Smooth muscle cell of the coronary artery (primary cell): ENCODE results near the gene ENDOG. TPM values are rescaled to one million over a fixed set of nuclear protein-coding genes. Genes with fewer than 3 reads are reported as not detected.

ENCODE experiments used
- total RNA-seq: library from RNA; depleted of rRNA; stranded (reverse); fragments of >200 nt; gene quantifications from 2 replicates; pipeline ENCODE4 v1.2.3, GENCODE V29; 2014; ENCODE audit warnings: low replicate concordance

ENDOG gene
- total RNA-seq = 16.0 and 25.9 TPM in 2 replicates

GRCh38 chr9:128818099-128818838 is at the start of gene ENDOG:
TSS of gene ENDOG (plus strand) at chr9:128818500. CDS start at chr9:128818685, 185 bp downstream.

GRCh38 chr9:128771745-128772519 is 46.4 kb upstream of the ENDOG start, which contains the start of gene ZER1:
TSS of gene ZER1 (minus strand) at chr9:128771927. CDS start at chr9:128755565, 16,362 bp downstream.

GRCh38 chr9:128786681-128787601 is 31.4 kb upstream of the ENDOG start, which contains the start of gene TBC1D13:
TSS of gene TBC1D13 (plus strand) at chr9:128787253. CDS start at chr9:128787354, 101 bp downstream.

GRCh38 chr9:128829477-128830251 is 11.4 kb downstream of the ENDOG start, which contains the start of gene SPOUT1:
TSS of gene SPOUT1 (minus strand) at chr9:128829794. CDS start at chr9:128829780, 14 bp downstream.

Other genes starting within 250 kb of the ENDOG start
- gene DYNC2I2, start 161.7 kb upstream of the ENDOG start, total RNA-seq = 30.4 and 43.5 TPM in 2 replicates
- 504 and 813 TPM in 2 replicates for gene SET, start 129.3 kb upstream of the ENDOG start, total RNA-seq
- 0.35 and 1.4 TPM in 2 replicates for gene PKN3, start 116.0 kb upstream of the ENDOG start, total RNA-seq
- 19.3 and 28.6 TPM in 2 replicates for gene ZDHHC12, start 94.4 kb upstream of the ENDOG start, total RNA-seq
- 12.3 and 17.9 TPM in 2 replicates for gene ZER1, start 46.6 kb upstream of the ENDOG start, total RNA-seq
- gene TBC1D13, start 31.2 kb upstream of the ENDOG start, total RNA-seq = 8.4 and 9.2 TPM in 2 replicates
- 10.8 and 12.9 TPM in 2 replicates for gene SPOUT1, start 11.3 kb downstream of the ENDOG start, total RNA-seq
- gene KYAT1, start 63.5 kb downstream of the ENDOG start, total RNA-seq = 4.8 and 9.0 TPM in 2 replicates
- 38.6 and 39.5 TPM in 2 replicates for gene LRRC8A, start 63.6 kb downstream of the ENDOG start, total RNA-seq
- gene PHYHD1, start 102.5 kb downstream of the ENDOG start, total RNA-seq = 6.1 and 15.3 TPM in 2 replicates
- gene DOLK, start 129.1 kb downstream of the ENDOG start, total RNA-seq = 19.7 and 20.4 TPM in 2 replicates
- 41.8 and 56.3 TPM in 2 replicates for gene NUP188, start 129.2 kb downstream of the ENDOG start, total RNA-seq
- gene SH3GLB2, start 209.8 kb downstream of the ENDOG start, total RNA-seq = 22.0 and 31.5 TPM in 2 replicates
- gene MIGA2, start 218.1 kb downstream of the ENDOG start, total RNA-seq = 12.4 and 20.1 TPM in 2 replicates